HuH-7.5 (cell line): ENCODE measurements around the gene JRKL.

Experiments used
- DNase-seq: peaks from one replicate; pipeline ENCODE4 v3.0.0; 2011; ENCODE audit warnings: low spot score

JRKL gene

GRCh38 chr11:96389720-96390487 lies at the start of gene JRKL, which contains the start of gene CCDC82:
TSS of gene JRKL (plus strand) at chr11:96390013. CDS start at chr11:96390650, 637 bp downstream.
TSS of gene CCDC82 (minus strand) at chr11:96389912. CDS start at chr11:96384747, 5,165 bp downstream.
- DNase-seq: peak; percentile 44

- no peak for DNase-seq
These were observed 49.3 kb upstream of the JRKL start for GRCh38 chr11:96340555-96340885.

- no peak for DNase-seq
These were observed 48.4 kb upstream of the JRKL start for GRCh38 chr11:96341211-96342013.

GRCh38 chr11:96342014-96342960 lies 47.5 kb upstream of the JRKL start:
- no peak for DNase-seq

- peak; percentile 81 for DNase-seq
These were observed 46.7 kb upstream of the JRKL start, which contains the start of gene MAML2 for GRCh38 chr11:96342961-96343711. TSS of gene MAML2 (minus strand) at chr11:96343195. CDS start at chr11:96341895, 1,300 bp downstream.

GRCh38 chr11:96356848-96357247 lies 33.0 kb upstream of the JRKL start:
- no peak for DNase-seq

GRCh38 chr11:96357794-96358193 lies 32.0 kb upstream of the JRKL start:
- DNase-seq: no peak

- DNase-seq: no peak
These were observed 31.5 kb upstream of the JRKL start for GRCh38 chr11:96358321-96358720.

GRCh38 chr11:96361778-96362177 lies 28.0 kb upstream of the JRKL start:
- DNase-seq: no peak

GRCh38 chr11:96365493-96365892 lies 24.3 kb upstream of the JRKL start:
- no peak for DNase-seq

- no peak for DNase-seq
These were observed 23.8 kb upstream of the JRKL start for GRCh38 chr11:96366024-96366423.

GRCh38 chr11:96367342-96367741 lies 22.5 kb upstream of the JRKL start:
- DNase-seq: no peak

- no peak for DNase-seq
These were observed 16.0 kb upstream of the JRKL start for GRCh38 chr11:96373826-96374225.

GRCh38 chr11:96376796-96377195 lies 13.0 kb upstream of the JRKL start:
- DNase-seq: no peak

GRCh38 chr11:96384156-96384555 lies 5.7 kb upstream of the JRKL start:
- DNase-seq: no peak

- no peak for DNase-seq
These were observed 4.6 kb upstream of the JRKL start for GRCh38 chr11:96385187-96385586.

- DNase-seq: no peak
These were observed 708 bp upstream of the JRKL start for GRCh38 chr11:96388891-96389719.

GRCh38 chr11:96390488-96390792 lies 627 bp downstream of the JRKL start:
- DNase-seq: no peak

GRCh38 chr11:96391698-96392307 lies 2.0 kb downstream of the JRKL start:
- no peak for DNase-seq

- no peak for DNase-seq
These were observed 4.0 kb downstream of the JRKL start for GRCh38 chr11:96393753-96394348.
